T follicular helper cell (primary cell): ENCODE data around the gene KRT78.
"Not testable (repeated sequence)": the region's sequence is repeated elsewhere in the genome, so short reads cannot be mapped to it uniquely, and the experiment has no call there.

Experiments used
- DNase-seq: peaks from one replicate; pipeline ENCODE4 v3.0.0-alpha.2; 2020; ENCODE audit warnings: low read depth

The KRT78 gene

DNA sequence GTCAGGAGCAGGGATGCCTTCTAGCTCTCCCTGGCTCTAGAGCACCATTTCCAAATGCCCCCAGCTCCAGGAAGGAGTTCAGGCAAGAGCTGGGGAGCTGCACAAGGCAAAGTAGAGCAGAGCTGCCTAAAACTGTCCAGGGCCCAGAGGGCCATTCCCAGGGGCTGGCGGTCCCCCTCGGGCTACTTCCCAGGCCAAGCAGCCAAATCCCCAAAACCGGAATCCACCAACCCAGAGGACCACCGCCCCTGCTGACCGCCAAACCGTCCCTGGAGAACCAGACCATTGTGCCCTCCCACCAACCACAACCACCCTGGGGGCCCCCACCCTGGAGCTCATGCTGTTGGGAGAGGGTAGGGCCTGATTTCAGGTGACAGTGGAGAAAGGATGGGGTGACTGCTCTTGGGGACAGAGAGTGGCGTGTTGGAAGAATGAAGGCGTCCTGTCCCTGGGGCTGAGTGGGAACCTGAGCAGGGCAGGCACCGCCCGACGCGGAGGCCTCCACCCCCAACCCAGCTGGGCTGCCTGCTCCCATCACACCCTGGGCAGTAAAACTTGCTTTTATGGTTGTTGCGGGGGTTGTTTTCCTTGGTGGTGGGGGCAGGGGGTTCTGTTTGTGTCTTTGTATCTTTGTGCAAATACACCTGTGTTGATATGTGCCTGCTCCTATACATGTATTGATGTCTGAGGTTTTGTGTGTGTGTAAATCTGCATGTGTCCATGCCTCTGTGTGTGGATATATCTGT lies 24.0 kb upstream of the KRT78 start:
- no peak for DNase-seq

DNA sequence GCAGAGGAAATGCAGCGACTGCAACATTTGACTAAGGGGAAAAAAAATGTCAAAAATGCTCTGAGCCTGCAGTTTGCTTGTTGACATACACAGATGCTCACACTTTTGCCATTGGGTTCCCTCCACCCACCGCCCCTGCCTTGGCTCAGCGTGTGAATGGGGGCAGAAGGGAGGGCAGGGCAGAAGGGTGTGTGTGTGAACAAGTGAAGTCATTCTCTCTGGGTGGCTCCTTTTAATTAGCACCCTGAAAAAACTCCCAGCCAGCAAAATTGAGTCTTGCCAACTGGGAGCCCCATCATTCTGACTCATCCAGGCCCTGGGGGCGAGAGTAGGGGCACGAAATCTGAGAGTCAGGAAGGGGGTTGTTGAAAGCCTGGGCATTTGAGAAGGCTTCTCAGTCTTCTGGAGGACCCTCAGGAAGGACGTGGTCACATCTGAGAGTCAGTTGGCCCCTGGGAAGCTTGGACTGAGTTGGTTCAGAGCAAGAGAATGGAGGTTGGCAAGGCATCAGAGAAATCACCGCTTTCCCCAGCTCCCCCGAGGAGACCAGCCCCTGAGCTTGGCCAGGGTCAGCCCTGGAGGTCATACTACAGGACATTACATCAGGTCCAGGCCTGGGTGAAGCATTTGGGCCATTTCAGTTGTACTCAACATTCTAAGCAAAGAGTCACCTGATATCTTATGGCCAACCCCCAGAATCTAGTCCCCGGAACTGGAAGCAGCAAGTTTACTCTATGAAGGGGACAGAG lies 22.7 kb upstream of the KRT78 start:
- no peak for DNase-seq

DNA sequence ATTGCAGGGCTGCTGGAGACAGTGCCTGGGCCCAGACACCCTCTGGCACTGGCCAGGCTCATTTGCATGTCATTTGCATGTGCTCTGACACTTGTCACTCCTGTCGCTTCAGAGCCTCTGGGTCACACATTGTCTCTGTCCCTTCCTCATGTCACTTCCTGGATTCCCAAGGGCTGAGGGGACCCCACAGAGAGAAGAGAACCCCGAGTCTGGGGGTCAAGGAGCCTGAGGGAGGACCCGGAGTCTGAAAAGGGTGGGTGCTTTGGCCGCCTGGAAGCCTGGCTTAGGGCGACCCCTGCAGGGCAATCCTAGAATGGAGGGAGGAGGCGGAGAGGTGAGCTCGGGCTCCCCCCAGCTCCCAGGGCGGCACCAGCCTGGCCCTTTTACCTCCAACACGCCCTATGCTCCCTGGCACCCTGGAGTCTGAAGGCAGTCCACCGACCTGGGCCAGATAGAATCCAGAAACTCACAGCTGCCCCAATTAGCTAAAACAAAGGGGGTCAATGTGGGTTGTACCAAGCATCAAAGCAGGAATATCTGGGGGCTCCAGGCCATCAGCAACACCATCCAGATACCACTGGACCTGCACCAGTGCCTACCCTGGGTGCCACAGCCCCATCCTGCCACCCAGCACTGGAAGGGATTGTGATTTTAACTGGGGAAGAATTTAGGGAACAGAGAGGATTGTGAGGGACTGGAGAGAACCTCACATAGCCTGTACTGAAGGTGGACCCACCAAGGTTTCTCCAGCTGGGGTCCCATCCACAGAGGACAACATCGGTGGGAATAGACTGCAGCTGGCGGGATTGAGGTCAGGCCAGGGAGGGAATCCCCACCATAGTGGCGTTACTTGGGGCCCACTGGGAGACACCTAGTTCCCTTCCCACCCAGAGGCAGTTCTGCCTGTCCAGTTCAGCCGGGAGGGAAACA lies 21.8 kb upstream of the KRT78 start:
- DNase-seq = peak; percentile 59

GRCh38 chr12:52867642-52868041 lies 18.8 kb upstream of the KRT78 start:
- DNase-seq = no peak

- DNase-seq = no peak
Observed at GRCh38 chr12:52867152-52867551, 18.4 kb upstream of the KRT78 start.

- no peak for DNase-seq
Observed at GRCh38 chr12:52865090-52865944, 16.5 kb upstream of the KRT78 start.

DNA sequence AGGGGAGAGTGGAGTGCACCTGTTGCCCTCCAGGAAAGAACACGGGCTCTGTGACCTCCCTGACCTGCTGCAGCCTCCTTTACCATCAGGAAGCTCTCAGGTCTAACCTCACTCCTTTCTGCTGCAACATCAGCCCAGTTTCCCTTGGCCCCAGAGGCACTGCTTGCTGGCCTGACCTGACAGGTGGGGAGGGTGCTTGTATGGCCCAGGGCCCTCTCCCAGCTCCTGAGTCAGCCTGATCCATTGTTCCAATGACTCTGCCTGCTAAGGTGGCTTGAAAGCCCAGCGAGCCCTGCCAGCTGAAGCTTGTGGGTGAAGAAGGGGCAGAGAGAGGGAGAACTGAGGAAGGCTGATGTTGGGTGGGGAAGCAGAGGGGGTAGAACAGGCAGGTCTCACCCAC lies 13.2 kb upstream of the KRT78 start:
- DNase-seq = no peak

GRCh38 chr12:52861511-52861910 lies 12.7 kb upstream of the KRT78 start:
- DNase-seq = no peak

- no peak for DNase-seq
Observed at GRCh38 chr12:52860102-52860823, 11.5 kb upstream of the KRT78 start.

DNA sequence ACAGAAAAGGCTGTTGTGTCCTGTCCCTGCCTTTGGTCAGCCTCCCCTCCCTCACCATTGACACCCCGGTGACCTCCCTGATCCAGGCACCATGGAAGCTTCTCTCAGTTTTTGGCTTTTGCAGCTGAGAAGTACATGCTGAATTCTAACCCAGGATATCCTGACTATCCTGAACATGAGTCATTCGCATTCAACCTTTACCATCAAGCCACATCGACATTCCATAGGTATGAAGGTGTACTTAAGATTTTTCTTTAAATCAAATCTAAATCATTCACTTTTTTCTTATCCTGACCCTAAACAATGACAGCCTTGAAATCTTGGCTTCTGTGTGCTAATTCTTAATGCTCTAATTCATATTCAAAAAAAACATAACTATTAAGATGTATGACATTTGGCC lies 8.7 kb upstream of the KRT78 start:
- DNase-seq = no peak

DNA sequence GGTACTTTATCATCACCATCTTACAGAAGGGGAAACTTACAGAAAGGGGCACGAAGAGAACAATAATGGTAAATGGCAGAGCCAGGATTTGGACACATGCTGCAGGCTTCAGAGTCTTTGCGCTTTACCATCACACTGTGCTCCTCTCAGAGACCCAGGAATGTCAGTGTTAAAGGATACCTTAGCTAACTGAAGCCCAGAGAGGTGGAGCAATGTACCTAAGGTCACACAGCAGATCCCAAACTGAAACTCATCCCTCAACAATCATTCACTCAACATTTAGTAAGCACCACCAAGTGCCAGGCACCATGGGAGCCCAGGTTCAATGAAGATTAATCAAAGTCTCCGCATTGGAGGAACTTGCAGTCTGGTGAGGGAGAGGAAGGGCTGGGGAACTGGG lies 8.0 kb upstream of the KRT78 start:
- DNase-seq = no peak

GRCh38 chr12:52856077-52856476 lies 7.3 kb upstream of the KRT78 start:
- not testable (repeated sequence) for DNase-seq

DNA sequence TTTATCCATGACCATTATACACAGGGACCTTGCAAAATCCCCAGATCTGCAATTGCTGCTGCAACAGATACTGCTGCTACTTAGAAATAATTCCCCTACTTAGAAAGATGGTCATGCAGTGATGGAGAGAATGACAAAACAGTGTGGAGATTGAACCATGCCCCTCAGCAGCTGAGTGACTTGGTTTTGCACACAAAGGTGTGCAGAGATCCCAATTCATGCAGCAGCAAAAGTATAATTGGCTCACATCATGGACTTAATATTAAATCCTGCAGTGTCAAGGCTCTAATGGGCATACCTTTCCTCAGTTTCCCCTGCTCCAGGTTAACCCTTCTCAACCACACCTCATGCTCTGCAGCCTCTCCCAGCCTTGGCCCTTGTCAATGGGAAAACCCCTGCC lies 3.0 kb upstream of the KRT78 start:
- no peak for DNase-seq

DNA sequence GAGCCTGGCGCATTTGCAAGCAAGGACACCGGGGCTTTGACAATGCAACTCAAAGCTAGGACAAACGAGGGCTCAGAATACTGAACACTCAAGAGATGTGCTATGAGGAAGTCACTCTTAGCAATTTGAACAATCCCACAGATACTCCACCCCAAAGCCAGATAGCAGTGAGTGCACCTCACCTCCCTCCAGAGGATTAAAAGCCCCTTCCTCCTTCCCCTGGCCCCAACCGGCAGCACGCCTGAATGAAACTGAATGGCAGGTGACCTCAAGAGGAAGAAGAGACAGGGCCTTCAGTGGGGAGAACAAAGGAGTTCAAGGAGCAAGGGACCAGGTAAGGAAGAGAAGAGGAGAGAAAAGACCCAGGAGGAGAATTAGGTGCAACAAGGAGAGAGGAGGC lies 1.9 kb upstream of the KRT78 start:
- DNase-seq = no peak

- DNase-seq = no peak
Observed at GRCh38 chr12:52849511-52849910, 717 bp upstream of the KRT78 start.

DNA sequence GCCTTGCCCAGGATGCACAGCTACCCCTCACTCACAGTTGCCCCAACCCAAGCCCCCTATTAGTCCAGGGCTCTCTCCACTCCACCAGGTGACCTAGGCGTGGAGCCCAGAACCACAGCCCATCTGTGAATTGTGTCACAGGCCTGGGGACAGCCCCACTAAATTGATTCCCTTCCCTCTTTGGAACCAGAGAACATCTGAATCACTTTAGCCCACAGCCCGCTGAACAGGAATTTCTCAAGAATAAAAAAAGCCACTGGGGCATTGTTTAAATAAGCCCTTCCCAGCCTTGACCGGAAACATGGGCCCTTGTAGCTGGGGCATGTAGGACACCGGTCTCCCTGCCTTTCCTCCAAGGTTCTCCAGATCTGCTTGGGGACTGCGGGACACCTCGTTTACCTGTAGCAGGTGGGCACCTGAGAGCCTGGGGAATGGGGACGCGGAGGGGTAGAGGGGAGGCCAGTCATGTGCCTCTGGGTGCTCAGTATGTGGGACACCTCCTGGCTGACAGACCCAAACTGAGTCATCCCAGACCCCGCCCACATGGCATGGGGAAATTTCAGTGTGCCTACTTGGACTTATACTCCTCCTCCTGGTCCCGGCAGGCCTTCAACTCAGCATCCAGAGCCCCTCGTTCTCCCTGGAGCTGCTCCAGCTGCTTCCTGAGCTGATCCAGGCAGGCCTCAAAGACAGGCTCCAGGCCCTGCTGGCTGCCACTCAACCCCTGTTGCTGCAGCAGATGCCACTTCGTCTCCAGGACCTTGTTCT lies 1.3 kb downstream of the KRT78 start:
- no peak for DNase-seq

DNA sequence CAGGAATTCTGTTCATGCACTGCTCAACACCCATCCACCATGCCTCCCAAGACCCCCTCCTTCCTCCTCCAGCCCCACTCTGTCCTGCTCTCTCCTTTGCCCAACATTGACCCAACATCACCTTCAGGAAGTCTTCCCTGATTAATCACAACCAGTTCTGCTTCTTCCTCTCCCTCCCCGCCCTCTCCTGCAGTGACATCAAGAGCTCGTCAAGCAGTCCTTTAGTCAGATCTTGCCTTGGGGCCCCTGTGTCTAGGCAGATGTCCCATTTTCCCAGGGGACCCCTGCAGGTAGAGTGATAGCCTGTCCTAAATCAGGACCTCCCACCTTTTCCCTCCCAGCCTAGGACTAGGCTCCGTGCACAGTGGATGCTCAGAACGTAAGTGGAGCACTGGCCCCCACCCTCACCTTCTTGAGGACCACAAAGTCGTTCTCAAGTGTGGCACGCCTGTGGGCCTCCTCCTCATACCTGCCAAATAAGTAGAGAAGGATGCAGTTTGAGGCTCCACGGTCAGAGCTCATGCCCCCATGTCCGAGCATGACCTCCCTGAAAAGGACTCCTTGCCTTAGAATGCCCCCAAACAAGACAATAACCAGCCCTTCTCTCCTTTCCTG lies 2.3 kb downstream of the KRT78 start:
- no peak for DNase-seq

DNA sequence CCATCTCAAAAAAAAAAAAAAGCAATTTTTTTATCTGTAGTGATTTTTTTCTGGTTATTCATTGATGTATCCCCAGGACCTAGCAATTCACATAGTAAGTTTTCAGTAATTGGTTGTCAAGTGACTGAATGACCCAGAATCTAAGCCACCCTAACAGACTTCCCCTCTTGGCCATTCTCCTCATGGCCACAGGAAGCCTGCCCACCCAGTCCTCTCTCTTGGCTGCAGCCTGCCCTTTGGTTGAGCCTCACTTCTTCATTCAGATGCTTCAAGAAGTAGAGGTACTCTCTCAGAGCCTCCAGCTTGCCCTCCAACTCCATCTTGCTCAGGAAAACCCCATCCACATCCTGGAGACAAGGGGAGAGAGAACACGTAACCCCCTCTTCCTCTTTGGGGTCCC lies 2.8 kb downstream of the KRT78 start:
- no peak for DNase-seq

DNA sequence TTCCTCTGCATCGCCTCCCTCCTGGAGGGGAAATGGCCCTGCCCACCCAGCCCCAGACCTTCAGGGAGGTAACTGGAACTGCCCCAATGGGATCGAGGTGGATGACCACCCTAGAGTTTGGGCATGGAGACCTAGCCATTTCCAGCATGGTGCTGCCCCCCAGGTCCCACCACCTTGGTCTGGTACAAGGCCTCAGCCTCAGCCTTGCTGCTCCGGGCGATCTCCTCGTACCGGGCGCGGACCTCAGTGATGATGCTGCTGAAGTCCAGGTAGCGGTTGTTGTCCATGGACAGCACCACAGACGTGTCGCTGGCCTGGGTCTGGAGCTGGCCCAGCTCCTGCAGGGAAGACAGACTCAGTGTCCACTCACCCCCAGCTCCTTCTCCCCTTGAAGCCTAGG lies 4.4 kb downstream of the KRT78 start:
- DNase-seq = no peak
